CD4-positive, alpha-beta T cell (primary cell): ENCODE measurements around the gene SERPINB7. TPM values are rescaled to one million over a fixed set of nuclear protein-coding genes. Genes with fewer than 3 reads are reported as not detected.

ENCODE experiments used
- ATAC-seq: fragments of 200-7000 bp; cut with Tn5 transposase; one replicate; pipeline ENCODE4 v1.10.0; 2022; ENCODE audit warnings: mild to moderate bottlenecking; ENCODE audit not compliant: poor library complexity
- CTCF ChIA-PET: fragments of 350-600 bp; sonication (Branson Sonifier 250); formaldehyde crosslinking; loops from one replicate; lab custom pipeline; 2021; ENCODE audit warnings: antibody characterized with exemption, inconsistent platforms; lab: Charles Lee
- POLR2A ChIA-PET: fragments of 350-600 bp; sonication (Branson Sonifier 250); formaldehyde crosslinking; loops from one replicate; lab custom pipeline; 2021; ENCODE audit warnings: antibody characterized with exemption, inconsistent platforms; lab: Charles Lee
- DNase-seq, 14 experiments: peaks; one replicate each; pipeline ENCODE4 v3.0.0-alpha.2; 2013 to 2020; ENCODE audit warnings: mixed read lengths in 2 of 14
- H3K27ac ChIP-seq, 2 donors: one replicate each; pipeline versions ENCODE4 v1.5.1 to v1.7.0; 2013; ENCODE audit warnings: low read length in 2 of 2, low read depth in 1 of 2, mild to moderate bottlenecking in 1 of 2
- H3K27me3 ChIP-seq, 2 experiments: 1 replicate in 1 of 2; 2 replicates in 1 of 2; pipeline versions ENCODE4 v1.6.1 to v1.7.0; 2013; ENCODE audit warnings: low read length in 2 of 2, control low read depth in 1 of 2, mild to moderate bottlenecking in 1 of 2, moderate library complexity in 1 of 2; ENCODE audit not compliant: insufficient read depth in 2 of 2, control insufficient read depth in 1 of 2
- H3K36me3 ChIP-seq: one replicate; pipeline ENCODE4 v1.6.1; 2013; ENCODE audit warnings: low read length, control low read depth; ENCODE audit not compliant: insufficient read depth
- H3K4me1 ChIP-seq: one replicate; pipeline ENCODE4 v1.6.1; 2013; ENCODE audit warnings: low read length, control low read depth; ENCODE audit not compliant: insufficient read depth
- H3K4me3 ChIP-seq: one replicate; pipeline ENCODE4 v1.5.1; 2013; ENCODE audit warnings: mild to moderate bottlenecking, low read length, moderate library complexity
- H3K9me3 ChIP-seq, 2 experiments: 1 replicate in 1 of 2; 2 replicates in 1 of 2; pipeline versions ENCODE4 v1.6.1 to v1.7.0; 2013; ENCODE audit warnings: low read length in 2 of 2, mild to moderate bottlenecking in 2 of 2, control low read depth in 1 of 2, moderate library complexity in 1 of 2; ENCODE audit not compliant: control insufficient read depth in 1 of 2, insufficient read depth in 1 of 2
- H3K27ac Mint-ChIP-seq: one replicate; pipeline ENCODE4 v1.8.0; 2020; ENCODE audit warnings: mixed read lengths
- H3K27me3 Mint-ChIP-seq: one replicate; pipeline ENCODE4 v1.8.0; 2021; ENCODE audit warnings: mixed read lengths
- H3K36me3 Mint-ChIP-seq: one replicate; pipeline ENCODE4 v1.8.0; 2021; ENCODE audit warnings: low read depth, mixed read lengths
- H3K4me1 Mint-ChIP-seq: one replicate; pipeline ENCODE4 v1.8.0; 2021; ENCODE audit warnings: low read depth, mixed read lengths
- H3K4me3 Mint-ChIP-seq: one replicate; pipeline ENCODE4 v1.8.0; 2020; ENCODE audit warnings: mild to moderate bottlenecking, mixed read lengths
- H3K9me3 Mint-ChIP-seq: one replicate; pipeline ENCODE4 v1.8.0; 2020; ENCODE audit warnings: mixed read lengths
- intact Hi-C, 2 experiments: fragments of 100-400 bp; cut with DNase I in 1 of 2; cut with micrococcal nuclease in 1 of 2; formaldehyde crosslinking; loops; one replicate each; pipeline versions ENCODE4 v1.15.1 to v1.9.0; 2023 to 2025; cut with DNase I, micrococcal nuclease
- total RNA-seq, 174 experiments: library from RNA in 2 of 174; stranded (reverse) in 2 of 174; gene quantifications; one replicate each; pipeline ENCODE4 v1.2.3 and lab custom pipeline; 2021 to 2026
- TF ChIP-seq, protein P1 (sequence below): fragments of 200-600 bp; IDR thresholded peaks from one replicate; pipeline ENCODE4 v1.8.0; 2022; ENCODE audit warnings: antibody characterized with exemption, mild to moderate bottlenecking

SERPINB7 gene
- total RNA-seq, 2 experiments from 2014 or later = not detected

DNA sequence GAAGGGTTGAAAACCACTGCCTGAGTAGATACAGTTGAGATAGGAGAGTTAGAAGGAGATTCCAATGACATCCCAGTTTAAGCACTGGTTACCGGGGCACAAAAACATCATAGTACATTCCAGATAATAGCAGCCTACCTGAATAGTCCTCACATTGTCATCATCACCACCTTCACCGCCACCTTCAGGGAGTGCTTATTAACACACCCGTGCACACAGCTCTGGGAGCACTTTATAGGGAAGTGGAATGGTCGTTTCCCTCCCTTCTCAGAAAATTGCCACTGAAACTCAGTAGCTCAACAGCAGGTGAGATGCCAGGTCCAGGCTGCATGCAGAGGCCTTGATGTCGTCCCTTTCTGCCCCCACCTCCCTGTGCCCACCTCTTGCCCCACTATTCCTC is 8.2 kb downstream of the SERPINB7 start:
- Histone ChIP-seq H3K27ac (no peak overlapping the region), H3K27me3 (no peaks in the 10 kb centered on the region), H3K4me3 (no peak overlapping the region), H3K4me1 (no peaks in the 10 kb centered on the region), H3K9me3 (no peaks in the 10 kb centered on the region), H3K36me3 (no peaks in the 10 kb centered on the region)
- H3K27me3 Mint-ChIP-seq = peaks cover 5% of the 10 kb centered on the region
- H3K9me3 Mint-ChIP-seq = no peaks in the 10 kb centered on the region
- POLR2A ChIA-PET = no interaction called here
- TF ChIP-seq, protein P1, sequence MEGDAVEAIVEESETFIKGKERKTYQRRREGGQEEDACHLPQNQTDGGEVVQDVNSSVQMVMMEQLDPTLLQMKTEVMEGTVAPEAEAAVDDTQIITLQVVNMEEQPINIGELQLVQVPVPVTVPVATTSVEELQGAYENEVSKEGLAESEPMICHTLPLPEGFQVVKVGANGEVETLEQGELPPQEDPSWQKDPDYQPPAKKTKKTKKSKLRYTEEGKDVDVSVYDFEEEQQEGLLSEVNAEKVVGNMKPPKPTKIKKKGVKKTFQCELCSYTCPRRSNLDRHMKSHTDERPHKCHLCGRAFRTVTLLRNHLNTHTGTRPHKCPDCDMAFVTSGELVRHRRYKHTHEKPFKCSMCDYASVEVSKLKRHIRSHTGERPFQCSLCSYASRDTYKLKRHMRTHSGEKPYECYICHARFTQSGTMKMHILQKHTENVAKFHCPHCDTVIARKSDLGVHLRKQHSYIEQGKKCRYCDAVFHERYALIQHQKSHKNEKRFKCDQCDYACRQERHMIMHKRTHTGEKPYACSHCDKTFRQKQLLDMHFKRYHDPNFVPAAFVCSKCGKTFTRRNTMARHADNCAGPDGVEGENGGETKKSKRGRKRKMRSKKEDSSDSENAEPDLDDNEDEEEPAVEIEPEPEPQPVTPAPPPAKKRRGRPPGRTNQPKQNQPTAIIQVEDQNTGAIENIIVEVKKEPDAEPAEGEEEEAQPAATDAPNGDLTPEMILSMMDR = no peak
- H3K4me1 Mint-ChIP-seq = no peaks in the 10 kb centered on the region
- H3K36me3 Mint-ChIP-seq = no peaks in the 10 kb centered on the region
- intact Hi-C loops = no loop called here
- no peak overlapping the region for H3K27ac Mint-ChIP-seq
- no peak overlapping the region for H3K4me3 Mint-ChIP-seq
- DNase-seq = no peak
- CTCF ChIA-PET = no interaction called here
- ATAC-seq = no peak

DNA sequence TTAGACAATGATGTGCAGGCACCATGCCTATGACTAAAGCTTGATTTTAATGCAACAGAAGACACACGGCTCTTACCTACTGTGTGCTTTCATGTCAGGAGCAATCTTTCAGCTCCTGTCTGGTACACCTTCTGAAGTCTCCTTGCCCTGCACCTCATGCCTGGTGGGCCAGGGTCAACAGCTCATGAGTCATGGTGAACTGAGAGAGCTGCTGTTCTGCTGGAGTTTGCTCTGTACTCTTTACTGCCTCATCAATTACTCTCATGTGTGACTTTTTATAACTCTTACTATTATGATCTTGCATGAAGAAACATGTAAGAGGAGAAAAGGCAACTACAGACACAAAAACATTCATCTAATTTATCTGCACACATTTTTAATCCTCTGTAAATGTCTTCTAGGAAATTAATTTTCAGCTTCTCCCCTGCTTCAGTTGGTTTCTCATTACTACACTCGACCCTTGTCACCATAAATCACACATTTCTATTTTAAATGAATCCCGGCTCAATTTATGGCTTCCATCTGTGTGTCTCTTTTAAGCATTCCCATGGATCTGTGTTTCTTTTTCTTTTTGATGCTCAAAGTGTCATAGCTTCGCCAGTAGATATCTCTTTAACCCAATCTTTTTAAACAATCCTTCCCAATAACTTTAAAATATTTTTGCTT is 9.7 kb downstream of the SERPINB7 start:
- ATAC-seq (no peak), DNase-seq (no peak)
- H3K27me3 ChIP-seq = no peaks in the 10 kb centered on the region
- H3K9me3 ChIP-seq = no peaks in the 10 kb centered on the region
- peaks cover 5% of the 10 kb centered on the region for H3K27me3 Mint-ChIP-seq
- H3K36me3 Mint-ChIP-seq = no peaks in the 10 kb centered on the region
- H3K27ac Mint-ChIP-seq = no peak overlapping the region
- CTCF ChIA-PET = no interaction called here
- no peaks in the 10 kb centered on the region for H3K4me1 ChIP-seq
- no peaks in the 10 kb centered on the region for H3K36me3 ChIP-seq
- no peaks in the 10 kb centered on the region for H3K4me1 Mint-ChIP-seq
- no peak overlapping the region for H3K27ac ChIP-seq
- POLR2A ChIA-PET = no interaction called here
- H3K4me3 ChIP-seq = no peak overlapping the region
- H3K4me3 Mint-ChIP-seq = no peak overlapping the region
- H3K9me3 Mint-ChIP-seq = no peaks in the 10 kb centered on the region
- TF ChIP-seq, protein P1 = no peak
- intact Hi-C loops = no loop called here

DNA sequence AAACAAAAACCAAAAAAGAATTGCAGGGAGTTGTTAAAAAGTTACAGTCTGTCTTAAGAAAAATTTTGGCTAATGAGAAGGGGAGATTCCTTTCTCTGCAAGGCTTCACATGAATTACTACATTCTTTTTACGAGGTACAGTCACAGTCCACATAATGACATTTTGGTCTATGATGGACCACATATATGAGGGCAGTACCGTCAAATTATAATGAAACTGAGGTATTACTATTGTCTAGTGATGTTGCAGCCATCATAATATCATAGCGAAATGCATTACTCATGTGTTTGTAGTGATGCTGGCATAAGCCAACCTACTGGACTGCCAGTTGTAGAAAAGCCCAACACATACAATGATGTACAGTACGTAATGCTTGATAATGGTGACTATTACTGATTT is 12.5 kb downstream of the SERPINB7 start:
- no peaks in the 10 kb centered on the region for H3K9me3 ChIP-seq
- no peaks in the 10 kb centered on the region for H3K27me3 ChIP-seq
- ATAC-seq (no peak), DNase-seq (no peak)
- no peaks in the 10 kb centered on the region for H3K4me1 Mint-ChIP-seq
- no peak overlapping the region for H3K27ac Mint-ChIP-seq
- H3K4me3 Mint-ChIP-seq = no peak overlapping the region
- H3K9me3 Mint-ChIP-seq = peaks cover 2% of the 10 kb centered on the region
- H3K36me3 Mint-ChIP-seq = no peaks in the 10 kb centered on the region
- no peaks in the 10 kb centered on the region for H3K4me1 ChIP-seq
- TF ChIP-seq, protein P1 = no peak
- H3K36me3 ChIP-seq = no peaks in the 10 kb centered on the region
- H3K4me3 ChIP-seq = no peak overlapping the region
- intact Hi-C loops = no loop called here
- ChIA-PET POLR2A (no interaction called here), CTCF (no interaction called here)
- H3K27me3 Mint-ChIP-seq = peaks cover 5% of the 10 kb centered on the region
- H3K27ac ChIP-seq = no peak overlapping the region
